ENCODE measurements around the gene TP63.

GRCh38 chr3:189860296-189860695, 229.1 kb downstream of the TP63 start:
- no peak for TF ChIP-seq CTCF (IDR thresholded peaks at IDR 0.05)
- TF ChIP-seq POLR2A (IDR thresholded peaks at IDR 0.05) = no peak
